Thoracic aorta (tissue), 2 donors: ENCODE measurements around the gene ESYT3. TPM values are rescaled to one million over a fixed set of nuclear protein-coding genes. Genes with fewer than 3 reads are reported as not detected.
"Not testable (repeated sequence)": the region's sequence is repeated elsewhere in the genome, so short reads cannot be mapped to it uniquely, and the experiment has no call there.

Experiments used
- ATAC-seq: fragments of 150-250 bp; one replicate; pipeline ENCODE4 v1.8.0; 2017; ENCODE audit warnings: low read depth; ENCODE audit not compliant: insufficient number of reproducible peaks, low FRiP score
- DNase-seq: peaks from one replicate; pipeline ENCODE4 v3.0.0-alpha.2; 2020; ENCODE audit warnings: low spot score
- H3K27ac ChIP-seq, 2 donors: fragments of 200-600 bp; sonication (generic); 1 replicate in 1 of 2; 2 replicates in 1 of 2; pipeline ENCODE4 v1.5.1; 2016; ENCODE audit warnings: mild to moderate bottlenecking in 2 of 2, moderate library complexity in 2 of 2
- H3K27me3 ChIP-seq: fragments of 200-600 bp; sonication (generic); replicated peaks from 2 replicates; pipeline ENCODE4 v1.6.0; 2016; ENCODE audit warnings: mild to moderate bottlenecking; ENCODE audit not compliant: insufficient read depth
- H3K36me3 ChIP-seq: fragments of 200-600 bp; sonication (generic); one replicate; pipeline ENCODE4 v1.5.1; 2016
- H3K4me1 ChIP-seq, 2 donors: fragments of 200-600 bp; sonication (generic); 1 replicate in 1 of 2; 2 replicates in 1 of 2; pipeline versions ENCODE4 v1.5.1 to v1.6.0; 2016; ENCODE audit warnings: low read depth in 2 of 2, mild to moderate bottlenecking in 1 of 2; ENCODE audit not compliant: control insufficient read depth in 1 of 2
- H3K4me3 ChIP-seq: fragments of 200-600 bp; sonication (generic); 2 replicates; pipeline ENCODE4 v1.5.1; 2016; ENCODE audit warnings: mild to moderate bottlenecking
- H3K9me3 ChIP-seq: fragments of 200-600 bp; sonication (generic); 2 replicates; pipeline ENCODE4 v1.5.1; 2016
- total RNA-seq, 2 donors: library from RNA; depleted of rRNA; stranded (reverse); fragments of >200 nt; gene quantifications; one replicate each; pipeline versions ENCODE4 v1.1.0 to v1.2.3, GENCODE V29; 2016
- TF ChIP-seq, protein P1 (sequence below): fragments of 200-600 bp; sonication (generic); IDR thresholded peaks from one replicate; pipeline ENCODE4 v1.5.1; 2019; ENCODE audit warnings: antibody characterized with exemption

ESYT3 gene
- total RNA-seq, 2 donors from 2014 or later: 1.9 to 7.1 TPM

DNA sequence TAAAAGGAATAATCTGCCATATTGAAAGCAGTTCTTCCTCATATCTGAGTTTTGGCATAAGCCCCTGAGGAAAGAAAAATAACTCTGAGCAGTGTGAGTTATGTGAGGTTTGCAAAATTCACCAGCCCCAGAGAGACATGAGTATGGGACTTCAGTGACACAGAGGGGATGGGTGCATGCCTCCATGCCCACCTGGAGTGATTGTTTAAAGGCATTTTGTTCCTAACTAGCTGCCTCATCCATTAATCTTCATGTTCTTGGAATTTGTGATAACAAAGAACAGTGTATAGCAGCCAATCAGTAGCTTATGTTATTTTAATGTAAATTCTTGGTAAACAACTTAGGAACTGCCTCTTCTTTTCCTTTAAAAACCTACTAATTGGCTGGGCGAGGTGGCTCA, 11.1 kb upstream of the ESYT3 start:
- DNase-seq (no peak), ATAC-seq (no peak)
- Histone ChIP-seq H3K36me3 (no peaks in the 10 kb centered on the region), H3K4me3 (no peak overlapping the region), H3K4me1 (no peaks in the 10 kb centered on the region), H3K9me3 (no peaks in the 10 kb centered on the region), H3K27me3 (no peaks in the 10 kb centered on the region), H3K27ac (no peak overlapping the region)
- TF ChIP-seq, protein P1, sequence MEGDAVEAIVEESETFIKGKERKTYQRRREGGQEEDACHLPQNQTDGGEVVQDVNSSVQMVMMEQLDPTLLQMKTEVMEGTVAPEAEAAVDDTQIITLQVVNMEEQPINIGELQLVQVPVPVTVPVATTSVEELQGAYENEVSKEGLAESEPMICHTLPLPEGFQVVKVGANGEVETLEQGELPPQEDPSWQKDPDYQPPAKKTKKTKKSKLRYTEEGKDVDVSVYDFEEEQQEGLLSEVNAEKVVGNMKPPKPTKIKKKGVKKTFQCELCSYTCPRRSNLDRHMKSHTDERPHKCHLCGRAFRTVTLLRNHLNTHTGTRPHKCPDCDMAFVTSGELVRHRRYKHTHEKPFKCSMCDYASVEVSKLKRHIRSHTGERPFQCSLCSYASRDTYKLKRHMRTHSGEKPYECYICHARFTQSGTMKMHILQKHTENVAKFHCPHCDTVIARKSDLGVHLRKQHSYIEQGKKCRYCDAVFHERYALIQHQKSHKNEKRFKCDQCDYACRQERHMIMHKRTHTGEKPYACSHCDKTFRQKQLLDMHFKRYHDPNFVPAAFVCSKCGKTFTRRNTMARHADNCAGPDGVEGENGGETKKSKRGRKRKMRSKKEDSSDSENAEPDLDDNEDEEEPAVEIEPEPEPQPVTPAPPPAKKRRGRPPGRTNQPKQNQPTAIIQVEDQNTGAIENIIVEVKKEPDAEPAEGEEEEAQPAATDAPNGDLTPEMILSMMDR: no peak

DNA sequence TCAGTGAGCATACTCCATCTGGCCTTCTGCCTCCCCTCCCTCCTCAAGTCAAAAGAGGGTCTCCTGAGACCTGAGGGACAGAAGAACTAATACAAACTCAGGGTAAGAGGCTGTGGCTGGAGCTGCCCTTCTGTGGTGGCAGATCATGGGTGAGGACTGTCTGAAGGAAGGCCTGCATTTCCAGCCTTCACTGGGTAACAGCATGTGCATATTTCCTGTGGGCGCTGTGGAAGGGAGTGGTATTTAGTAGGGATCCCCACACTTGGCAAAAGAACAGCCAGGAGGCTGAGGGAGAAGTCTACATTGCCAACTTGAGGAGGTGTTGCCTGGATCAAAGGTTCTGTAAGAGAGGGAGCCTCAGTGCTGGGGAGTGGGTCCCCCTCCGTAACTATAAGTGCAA, 10.1 kb upstream of the ESYT3 start:
- TF ChIP-seq, protein P1: no peak
- DNase-seq: no peak
- Histone ChIP-seq H3K9me3 (no peaks in the 10 kb centered on the region), H3K27ac (no peak overlapping the region), H3K4me3 (no peak overlapping the region), H3K4me1 (no peaks in the 10 kb centered on the region), H3K36me3 (no peaks in the 10 kb centered on the region), H3K27me3 (no peaks in the 10 kb centered on the region)
- ATAC-seq: no peak

DNA sequence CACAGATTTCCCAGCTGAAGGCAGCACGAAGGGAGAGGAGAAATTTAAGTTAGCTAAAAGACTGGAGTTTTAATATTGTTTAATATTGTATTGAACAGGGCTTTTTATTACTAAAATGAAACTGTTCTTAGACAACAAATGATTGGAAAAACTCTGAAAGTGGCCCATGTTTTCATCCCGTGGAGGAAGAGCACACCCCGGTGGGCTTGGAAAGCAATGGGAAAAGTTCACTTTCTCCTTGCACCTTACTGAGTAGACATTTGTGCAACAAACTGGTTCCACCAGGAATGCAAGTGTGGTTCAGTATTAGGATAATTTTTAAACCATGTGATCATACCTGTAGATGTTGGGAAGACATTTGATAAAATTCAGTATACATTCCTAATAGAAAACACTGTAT, 8.2 kb upstream of the ESYT3 start:
- H3K27ac ChIP-seq: no peak overlapping the region
- H3K36me3 ChIP-seq: no peaks in the 10 kb centered on the region
- DNase-seq (no peak), ATAC-seq (no peak)
- TF ChIP-seq, protein P1: peak; percentile 32
- no peak overlapping the region for H3K4me3 ChIP-seq
- no peaks in the 10 kb centered on the region for H3K9me3 ChIP-seq
- no peaks in the 10 kb centered on the region for H3K27me3 ChIP-seq
- H3K4me1 ChIP-seq: no peaks in the 10 kb centered on the region

DNA sequence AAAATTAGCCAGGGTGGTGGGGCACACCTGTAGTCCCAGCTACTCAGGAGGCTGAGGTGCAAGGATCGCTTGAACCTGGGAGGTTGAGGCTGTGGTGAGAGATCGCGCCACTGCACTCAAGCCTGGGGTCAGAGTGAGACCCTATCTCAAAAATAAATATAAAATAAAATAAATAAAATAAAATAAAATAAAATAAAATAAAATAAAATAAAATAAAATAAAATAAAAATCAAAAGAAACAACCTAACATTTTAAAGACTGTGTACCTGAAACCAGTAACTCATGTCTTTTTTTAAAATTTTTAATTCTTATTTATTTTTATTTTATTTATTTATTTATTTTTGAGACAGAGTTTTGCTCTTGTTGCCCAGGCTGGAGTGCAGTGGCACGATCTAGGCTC, 7.7 kb upstream of the ESYT3 start:
- ATAC-seq, H3K4me3 ChIP-seq, DNase-seq, H3K27ac ChIP-seq, H3K27me3 ChIP-seq, H3K36me3 ChIP-seq, H3K9me3 ChIP-seq, H3K4me1 ChIP-seq: not testable (repeated sequence)

DNA sequence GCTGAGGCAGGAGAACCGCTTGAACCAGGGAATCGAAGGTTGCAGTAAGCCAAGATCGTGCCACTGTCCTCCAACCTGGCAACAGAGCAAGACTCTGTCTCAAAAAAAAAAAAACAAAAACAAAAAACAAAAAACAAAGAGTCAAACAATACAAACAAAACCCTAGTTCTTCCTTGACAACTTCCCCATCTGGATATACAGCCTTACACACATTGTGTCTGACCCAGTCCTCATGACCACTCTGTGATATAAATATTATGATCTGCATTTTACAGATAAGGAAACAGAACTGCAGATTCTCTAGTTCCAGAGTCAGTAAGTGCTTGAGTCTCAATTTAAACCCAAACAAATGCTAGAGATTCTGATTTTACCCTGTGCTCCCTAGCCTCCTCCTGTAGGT, 4.8 kb upstream of the ESYT3 start:
- H3K36me3 ChIP-seq: no peaks in the 10 kb centered on the region
- TF ChIP-seq, protein P1: no peak
- peaks cover 7 to 10% of the 10 kb centered on the region in 2 donors for H3K4me1 ChIP-seq
- DNase-seq (no peak), ATAC-seq (no peak)
- H3K4me3 ChIP-seq: no peak overlapping the region
- H3K27ac ChIP-seq: no peak overlapping the region
- H3K27me3 ChIP-seq: no peaks in the 10 kb centered on the region
- no peaks in the 10 kb centered on the region for H3K9me3 ChIP-seq

DNA sequence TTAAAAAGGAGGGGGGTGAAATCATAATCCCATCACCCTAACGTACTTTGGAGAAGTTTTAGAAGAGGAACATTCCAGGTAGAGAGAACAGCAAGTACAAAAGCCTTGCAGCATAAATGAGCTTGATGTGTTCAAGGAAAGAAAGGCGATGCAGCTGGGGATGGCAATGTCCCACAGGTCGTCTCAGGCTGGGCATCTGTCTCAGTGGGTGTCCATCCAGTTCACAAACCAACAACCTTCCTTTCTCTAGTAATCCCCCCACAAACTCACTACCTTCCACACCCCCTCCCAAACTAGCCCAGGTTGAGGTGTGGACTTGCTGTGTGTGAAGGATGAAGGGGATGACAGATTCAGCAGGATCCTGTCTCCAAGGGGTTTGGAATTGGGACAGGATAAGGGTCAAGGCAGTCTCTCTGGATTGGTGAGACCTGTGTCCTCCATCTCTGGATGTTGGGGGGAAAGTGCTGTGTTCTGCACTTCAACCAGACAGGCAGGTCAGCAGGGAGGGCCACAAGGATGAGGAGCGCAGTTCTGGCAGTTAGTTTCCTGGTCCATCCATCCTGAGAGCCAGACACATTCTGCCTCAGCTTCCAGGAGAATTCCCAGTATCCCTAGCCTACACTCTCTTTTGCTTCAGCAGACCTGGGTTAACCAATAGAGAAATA, 1.7 kb upstream of the ESYT3 start:
- Histone ChIP-seq H3K9me3 (no peaks in the 10 kb centered on the region), H3K4me3 (no peak overlapping the region), H3K27me3 (no peaks in the 10 kb centered on the region), H3K27ac (no peak overlapping the region), H3K36me3 (no peaks in the 10 kb centered on the region), H3K4me1 (peaks cover 16 to 21% of the 10 kb centered on the region in 2 donors)
- DNase-seq (no peak), ATAC-seq (no peak)
- TF ChIP-seq, protein P1: no peak
